ENCODE data around the gene TBX15.

DNA sequence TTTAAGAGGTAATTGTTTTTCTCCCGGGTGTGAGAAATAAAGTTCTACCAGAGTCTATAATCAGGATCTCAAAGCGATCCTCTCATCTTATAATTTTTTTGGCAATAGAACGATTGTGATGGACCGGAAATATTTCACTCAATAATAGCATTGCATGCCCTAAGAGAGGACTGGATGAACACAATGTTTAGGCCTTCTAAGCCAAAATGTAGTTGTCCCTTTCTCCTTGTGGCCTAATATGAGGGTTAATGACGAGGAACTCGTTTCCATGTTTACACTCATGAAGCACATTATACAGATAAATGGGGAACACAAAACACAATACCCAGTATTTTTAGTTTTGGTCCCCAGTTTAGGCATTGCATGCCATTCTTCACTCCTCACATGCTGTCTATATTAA, 5.9 kb downstream of the TBX15 start:
- TF ChIP-seq RARB (CRISPR knock-in tag; IDR thresholded peaks at IDR 0.05) = no peak
- no peak for TF ChIP-seq ISL1 (CRISPR knock-in tag; IDR thresholded peaks at IDR 0.05)
- TF ChIP-seq, protein P1, sequence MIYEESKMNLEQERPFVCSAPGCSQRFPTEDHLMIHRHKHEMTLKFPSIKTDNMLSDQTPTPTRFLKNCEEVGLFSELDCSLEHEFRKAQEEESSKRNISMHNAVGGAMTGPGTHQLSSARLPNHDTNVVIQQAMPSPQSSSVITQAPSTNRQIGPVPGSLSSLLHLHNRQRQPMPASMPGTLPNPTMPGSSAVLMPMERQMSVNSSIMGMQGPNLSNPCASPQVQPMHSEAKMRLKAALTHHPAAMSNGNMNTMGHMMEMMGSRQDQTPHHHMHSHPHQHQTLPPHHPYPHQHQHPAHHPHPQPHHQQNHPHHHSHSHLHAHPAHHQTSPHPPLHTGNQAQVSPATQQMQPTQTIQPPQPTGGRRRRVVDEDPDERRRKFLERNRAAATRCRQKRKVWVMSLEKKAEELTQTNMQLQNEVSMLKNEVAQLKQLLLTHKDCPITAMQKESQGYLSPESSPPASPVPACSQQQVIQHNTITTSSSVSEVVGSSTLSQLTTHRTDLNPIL (CRISPR knock-in tag; IDR thresholded peaks at IDR 0.05; ENCODE audit: low read depth) = no peak
- TF ChIP-seq, protein P2, sequence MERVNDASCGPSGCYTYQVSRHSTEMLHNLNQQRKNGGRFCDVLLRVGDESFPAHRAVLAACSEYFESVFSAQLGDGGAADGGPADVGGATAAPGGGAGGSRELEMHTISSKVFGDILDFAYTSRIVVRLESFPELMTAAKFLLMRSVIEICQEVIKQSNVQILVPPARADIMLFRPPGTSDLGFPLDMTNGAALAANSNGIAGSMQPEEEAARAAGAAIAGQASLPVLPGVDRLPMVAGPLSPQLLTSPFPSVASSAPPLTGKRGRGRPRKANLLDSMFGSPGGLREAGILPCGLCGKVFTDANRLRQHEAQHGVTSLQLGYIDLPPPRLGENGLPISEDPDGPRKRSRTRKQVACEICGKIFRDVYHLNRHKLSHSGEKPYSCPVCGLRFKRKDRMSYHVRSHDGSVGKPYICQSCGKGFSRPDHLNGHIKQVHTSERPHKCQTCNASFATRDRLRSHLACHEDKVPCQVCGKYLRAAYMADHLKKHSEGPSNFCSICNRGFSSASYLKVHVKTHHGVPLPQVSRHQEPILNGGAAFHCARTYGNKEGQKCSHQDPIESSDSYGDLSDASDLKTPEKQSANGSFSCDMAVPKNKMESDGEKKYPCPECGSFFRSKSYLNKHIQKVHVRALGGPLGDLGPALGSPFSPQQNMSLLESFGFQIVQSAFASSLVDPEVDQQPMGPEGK (CRISPR knock-in tag; IDR thresholded peaks at IDR 0.05; ENCODE audit: borderline replicate concordance) = no peak
